T47D (cell line): Measurements from ENCODE around the gene FBXL20.
"Not testable (repeated sequence)": the region's sequence is repeated elsewhere in the genome, so short reads cannot be mapped to it uniquely, and the experiment has no call there.

Source experiments
- DNase-seq, 2 experiments: peaks; one replicate each; pipeline versions ENCODE4 v3.0.0 to v3.0.0-alpha.2; 2011 to 2012; ENCODE audit warnings: low read depth in 1 of 2, low spot score in 1 of 2
- JUND ChIP-seq: IDR thresholded peaks from 2 replicates; pipeline ENCODE4 v1.6.1; 2012; ENCODE audit warnings: low read depth
- in situ Hi-C: cut with HindIII; loops from 2 replicates; pipeline ENCODE4 v1.10.0; 2016; ENCODE audit warnings: low sequenced_read_pairs, low pct_unique_long_range_greater_than_20kb

The FBXL20 gene

DNA sequence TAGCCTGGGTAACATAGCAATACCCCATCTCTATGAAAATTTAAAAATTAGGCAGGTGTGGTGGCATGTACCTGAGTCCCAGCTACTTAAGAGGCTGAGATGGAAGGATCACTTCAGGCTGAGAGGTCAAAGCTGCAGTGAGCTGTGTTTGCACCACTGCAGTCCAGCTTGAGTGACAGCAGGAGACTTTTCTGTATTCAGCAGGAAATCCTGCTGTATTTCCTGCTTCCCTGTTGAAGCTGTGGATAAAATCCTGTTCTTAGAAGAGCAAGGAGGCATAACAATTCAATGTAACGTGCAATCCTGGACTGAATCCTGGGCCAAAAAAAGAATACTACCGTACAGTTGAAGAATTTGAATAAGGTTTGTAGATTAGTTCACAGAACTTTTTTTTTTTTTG, 62.2 kb downstream of the FBXL20 start:
- in situ Hi-C loops, result no loop called here
- peak in 1 of 2 experiments; percentile 35 for DNase-seq
- no peak for TF ChIP-seq JUND

DNA sequence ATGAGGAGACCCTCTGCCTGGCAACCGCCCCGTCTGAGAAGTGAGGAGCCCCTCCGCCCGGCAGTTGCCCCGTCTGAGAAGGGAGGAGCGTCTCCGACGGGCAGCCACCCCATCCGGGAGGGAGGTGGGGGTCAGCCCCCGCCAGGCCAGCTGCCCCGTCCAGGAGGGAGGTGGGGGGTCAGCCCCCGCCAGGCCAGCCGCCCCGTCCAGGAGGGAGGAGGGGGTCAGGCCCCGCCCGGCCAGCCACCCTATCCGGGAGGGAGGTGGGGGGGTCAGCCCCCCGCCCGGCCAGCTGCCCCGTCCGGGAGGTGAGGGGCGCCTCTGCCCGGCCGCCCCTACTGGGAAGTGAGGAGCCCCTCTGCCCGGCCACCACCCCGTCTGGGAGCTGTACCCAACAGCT, 63.8 kb downstream of the FBXL20 start:
- in situ Hi-C loops, DNase-seq: not testable (repeated sequence)

DNA sequence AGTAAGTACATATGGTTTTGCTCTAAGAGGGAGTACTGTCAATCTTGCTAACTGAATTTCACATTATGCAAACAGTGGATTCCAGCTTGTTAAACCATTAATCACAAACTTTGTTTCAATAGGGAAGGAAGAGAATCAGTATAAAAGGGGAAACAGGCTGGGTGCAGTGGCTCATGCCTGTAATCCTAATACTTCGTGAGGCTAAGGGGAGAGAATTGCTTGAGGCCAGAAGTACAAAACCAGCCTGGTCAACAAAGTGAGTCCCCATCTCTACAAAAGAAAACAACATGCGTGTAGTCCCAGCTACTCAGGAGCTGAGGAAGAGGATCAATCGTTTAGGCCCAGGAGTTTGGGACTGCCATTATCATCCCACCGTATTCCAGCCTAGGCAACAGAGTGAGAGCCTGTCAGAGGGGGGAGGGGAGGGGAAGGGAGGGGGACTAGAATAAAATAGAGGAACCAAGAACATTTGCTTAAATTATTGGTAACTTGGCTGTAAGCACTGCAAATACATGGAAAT, 65.7 kb downstream of the FBXL20 start:
- DNase-seq, result no peak

DNA sequence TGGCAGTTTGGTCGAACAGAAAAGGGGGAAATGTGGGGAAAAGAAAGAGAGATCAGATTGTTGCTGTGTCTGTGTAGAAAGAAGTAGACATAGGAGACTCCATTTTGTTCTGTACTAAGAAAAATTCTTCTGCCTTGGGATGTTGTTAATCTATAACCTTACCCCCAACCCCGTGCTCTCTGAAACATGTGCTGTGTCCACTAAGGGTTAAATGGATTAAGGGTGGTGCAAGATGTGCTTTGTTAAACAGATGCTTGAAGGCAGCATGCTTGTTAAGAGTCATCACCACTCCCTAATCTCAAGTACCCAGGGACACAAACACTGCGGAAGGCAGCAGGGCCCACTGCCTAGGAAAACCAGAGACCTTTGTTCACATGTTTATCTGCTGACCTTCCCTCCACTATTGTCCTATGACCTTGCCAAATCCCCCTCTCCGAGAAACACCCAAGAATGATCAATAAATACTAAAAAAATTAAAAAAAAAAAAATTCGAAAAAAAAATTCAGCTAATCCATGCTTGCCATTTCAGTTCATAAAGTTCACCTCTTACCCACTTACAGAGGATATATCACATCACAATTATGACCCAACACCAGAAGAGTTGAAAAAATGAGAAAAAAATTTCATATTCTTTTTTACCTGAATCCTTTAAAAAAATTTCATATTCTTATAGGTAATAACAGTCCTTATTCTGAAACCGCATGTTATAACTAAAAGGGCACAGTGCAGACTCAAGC, 67.2 kb downstream of the FBXL20 start:
- in situ Hi-C loops, DNase-seq: not testable (repeated sequence)

More for the DNA sequence above, 65.7 kb downstream of the FBXL20 start:
- no peak for TF ChIP-seq JUND
- in situ Hi-C loops, result no loop called here

DNA sequence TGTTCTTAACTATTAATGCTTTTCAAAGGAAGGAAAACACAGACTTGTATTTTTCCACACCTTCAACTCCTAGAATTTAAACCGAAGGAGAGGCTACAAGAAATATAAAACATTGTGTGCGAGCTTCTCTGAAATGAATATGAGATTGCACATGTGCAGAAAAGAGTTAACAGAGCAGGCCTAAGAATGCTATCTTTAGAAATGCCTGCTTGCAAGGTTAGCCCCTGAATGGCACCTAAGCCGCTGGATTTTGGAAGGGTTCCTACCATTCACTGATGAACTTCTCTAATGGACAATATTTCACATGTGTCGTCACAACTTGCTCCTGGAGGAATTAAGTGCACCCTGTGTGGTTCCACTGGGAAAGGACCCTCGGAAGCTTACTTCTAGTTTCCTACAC, 69.3 kb downstream of the FBXL20 start:
- DNase-seq, result no peak
- in situ Hi-C loops, result no loop called here
- TF ChIP-seq JUND, result no peak

DNA sequence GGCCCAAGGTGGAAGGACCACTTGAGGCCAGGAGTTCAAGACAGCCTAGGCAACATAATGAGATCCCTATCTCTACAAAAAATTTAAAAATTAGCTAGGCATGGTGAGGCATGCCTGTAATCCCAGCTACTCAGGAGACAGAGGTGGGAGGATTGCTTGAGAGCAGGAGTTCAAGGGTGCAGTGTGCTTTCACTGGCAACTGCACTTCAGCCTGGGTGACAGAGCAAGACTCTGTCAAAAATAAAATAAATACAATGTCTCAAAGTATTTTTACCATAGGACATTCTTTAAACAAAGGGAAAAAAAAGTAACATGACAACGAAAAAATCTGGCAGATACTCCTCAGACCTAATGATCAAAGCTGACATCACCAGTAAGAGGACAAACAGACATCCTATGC, 72.6 kb downstream of the FBXL20 start:
- no peak for DNase-seq
- no peak for TF ChIP-seq JUND

DNA sequence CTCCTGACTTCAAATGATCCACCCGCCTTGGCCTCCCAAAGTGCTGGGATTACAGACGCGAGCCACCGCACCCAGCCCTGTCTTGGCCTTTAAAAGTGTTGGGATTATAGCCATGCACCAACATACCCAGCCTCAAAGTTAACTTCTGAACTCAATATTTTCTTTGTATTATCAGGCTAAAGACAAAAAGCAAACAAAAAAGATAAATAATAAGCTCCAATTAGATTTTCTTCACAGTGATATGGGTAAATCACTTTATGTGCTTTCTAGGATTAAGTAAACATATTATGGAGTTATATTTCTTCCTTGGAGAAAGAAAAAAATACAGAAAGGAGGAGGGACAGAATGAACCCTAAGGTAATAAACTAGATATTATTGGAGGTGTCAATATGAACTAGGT, 74.3 kb downstream of the FBXL20 start:
- TF ChIP-seq JUND, result no peak
- in situ Hi-C loops, result no loop called here
- no peak for DNase-seq

More for the DNA sequence above, 72.6 kb downstream of the FBXL20 start:
- in situ Hi-C loops, result no loop called here

DNA sequence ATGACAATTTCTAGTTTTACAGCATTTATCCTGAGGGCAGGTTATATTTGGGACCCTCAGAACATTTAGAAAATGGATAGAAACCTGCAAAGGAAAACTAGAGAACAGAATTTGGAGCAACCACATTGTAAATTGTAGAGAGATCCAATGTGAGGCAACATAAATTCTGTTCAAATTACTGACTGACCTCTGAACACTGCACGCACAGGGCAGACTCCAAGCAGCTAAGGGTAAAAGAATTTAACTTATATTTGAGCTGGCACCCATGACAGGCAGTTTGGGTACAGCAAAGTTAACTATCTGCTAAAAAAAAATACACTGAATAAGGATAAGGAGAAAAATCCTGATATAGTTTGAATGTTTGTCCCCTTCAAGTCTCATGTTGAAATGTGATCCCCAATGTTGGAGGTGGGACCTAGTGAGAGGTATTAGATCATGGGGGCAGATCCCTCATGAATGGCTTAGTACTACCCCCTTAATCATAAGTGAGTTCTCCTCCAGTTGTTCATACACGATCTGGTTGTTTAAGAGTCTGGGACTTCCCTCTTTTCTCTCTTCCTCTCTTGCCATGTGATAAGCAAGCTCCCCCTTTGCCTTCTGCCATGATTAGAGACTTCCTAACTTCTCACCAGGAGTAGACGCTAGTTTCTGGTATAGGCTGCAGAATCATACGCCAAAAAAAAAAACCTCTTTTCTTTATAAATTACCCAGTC, 75.7 kb downstream of the FBXL20 start:
- DNase-seq, result no peak
- in situ Hi-C loops, result no loop called here
- TF ChIP-seq JUND, result no peak

DNA sequence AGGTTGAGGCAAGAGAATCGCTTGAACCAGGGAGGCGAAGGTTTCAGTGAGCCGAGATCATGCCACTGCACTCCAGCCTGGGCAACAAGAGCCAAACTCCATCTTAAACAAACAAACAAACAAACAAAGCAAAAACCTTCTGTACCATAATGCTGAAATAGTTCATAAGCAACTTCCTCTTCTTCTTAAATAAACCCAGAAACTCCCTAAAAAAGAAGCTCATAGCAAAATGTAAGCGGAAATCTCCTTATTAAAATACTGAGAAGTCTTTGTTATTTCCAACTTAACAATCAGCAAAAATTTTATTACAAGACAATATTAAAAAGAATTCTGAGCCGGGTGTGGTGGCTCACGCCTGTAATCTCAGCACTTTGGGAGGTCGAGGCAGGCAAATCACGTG, 82.8 kb downstream of the FBXL20 start:
- TF ChIP-seq JUND, result no peak
- in situ Hi-C loops, result no loop called here
- DNase-seq, result no peak

DNA sequence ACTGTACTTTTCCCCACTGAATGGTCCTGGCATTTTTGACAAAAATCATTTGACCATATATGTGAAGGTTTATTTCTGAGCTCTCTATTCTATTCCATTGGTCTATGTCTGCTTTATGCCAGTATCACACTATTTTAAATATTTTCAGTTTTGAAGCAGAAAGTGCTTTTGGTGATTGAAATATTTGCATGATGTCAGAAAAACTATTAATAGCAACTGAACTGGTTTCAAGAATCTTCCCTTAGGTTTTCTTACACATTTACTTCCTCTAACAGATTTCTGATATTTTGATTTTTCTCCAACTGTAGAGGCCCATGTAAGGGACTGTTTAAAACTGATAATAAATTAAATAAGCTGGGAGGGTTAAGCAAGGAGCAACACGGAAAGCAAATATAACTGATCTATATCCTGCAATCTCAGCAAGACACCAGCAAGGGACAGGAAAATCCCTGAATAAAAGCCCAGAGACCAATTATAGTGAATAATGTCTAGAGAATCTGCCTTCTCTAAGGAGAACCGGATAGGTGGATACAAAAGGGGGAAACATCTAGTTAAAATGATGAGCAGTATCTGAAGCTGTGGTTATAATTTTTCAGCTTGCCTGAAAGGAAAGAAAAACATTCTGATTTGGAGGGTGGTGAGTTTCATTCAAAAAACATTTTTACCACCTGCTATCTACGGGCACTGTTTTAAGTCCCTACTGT, 94.8 kb downstream of the FBXL20 start:
- DNase-seq, result no peak
- TF ChIP-seq JUND, result no peak
- in situ Hi-C loops, result no loop called here

DNA sequence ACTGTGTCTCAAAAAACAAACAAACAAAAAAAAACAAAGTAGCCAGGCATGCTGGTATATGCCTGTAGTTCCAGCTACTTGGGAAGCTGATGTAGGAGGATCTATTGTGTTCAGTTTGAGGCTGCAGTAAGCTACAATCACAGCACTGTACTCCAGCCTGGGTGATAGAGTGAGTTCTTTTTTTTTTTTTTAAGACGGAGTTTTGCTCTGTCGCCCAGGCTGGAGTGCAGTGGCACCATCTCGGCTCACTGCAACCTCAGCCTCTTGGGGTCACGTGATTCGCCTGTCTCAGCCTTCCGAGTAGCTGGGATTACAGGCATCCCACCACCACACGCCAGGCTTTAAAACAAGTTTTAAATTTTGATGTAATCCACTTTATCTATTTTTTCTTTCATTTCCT, 95.4 kb downstream of the FBXL20 start:
- no peak for DNase-seq
- in situ Hi-C loops, result no loop called here

DNA sequence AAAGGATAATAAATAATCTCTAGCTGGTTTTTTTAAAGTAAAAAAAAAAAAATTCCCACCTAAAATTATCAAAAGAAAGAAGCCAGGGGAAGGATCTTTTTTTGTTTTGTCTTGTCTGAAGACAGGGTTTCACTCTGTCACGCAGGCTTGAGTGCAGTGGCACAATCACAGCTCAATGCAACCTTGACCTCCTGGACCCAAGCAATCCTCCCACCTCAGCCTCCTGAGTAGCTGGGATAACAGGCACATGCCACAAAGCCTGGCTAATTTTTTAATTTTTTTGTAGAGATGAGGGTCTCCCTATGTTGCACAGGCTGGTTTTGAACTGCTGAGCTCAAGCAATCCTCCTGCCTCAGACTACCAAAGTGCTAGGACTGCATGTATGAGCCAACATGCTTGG, 97.2 kb downstream of the FBXL20 start:
- no peak for DNase-seq
- in situ Hi-C loops, result no loop called here
- TF ChIP-seq JUND, result no peak

More for the DNA sequence above, 95.4 kb downstream of the FBXL20 start:
- TF ChIP-seq JUND, result no peak

DNA sequence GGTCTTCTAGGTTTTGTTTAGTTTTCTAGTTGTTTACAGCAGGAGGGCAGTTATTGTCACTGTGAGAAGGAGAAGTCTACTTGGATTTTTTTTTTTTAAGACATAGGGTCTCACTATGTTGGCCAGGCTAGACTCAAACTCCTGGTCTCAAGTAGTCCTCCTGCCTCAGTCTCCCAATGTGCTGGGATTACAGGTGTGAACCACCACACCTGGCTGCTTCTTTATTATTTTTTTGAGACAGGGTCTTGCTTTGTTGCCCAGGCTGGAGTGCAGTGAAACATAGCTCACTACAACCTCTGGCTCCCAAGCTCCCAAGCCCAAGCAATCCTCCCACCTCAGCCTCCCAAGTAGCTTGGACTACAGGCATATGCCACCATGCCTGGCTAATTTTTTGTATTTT, 107.4 kb downstream of the FBXL20 start:
- no peak for TF ChIP-seq JUND
- in situ Hi-C loops, result no loop called here
- DNase-seq, result no peak

DNA sequence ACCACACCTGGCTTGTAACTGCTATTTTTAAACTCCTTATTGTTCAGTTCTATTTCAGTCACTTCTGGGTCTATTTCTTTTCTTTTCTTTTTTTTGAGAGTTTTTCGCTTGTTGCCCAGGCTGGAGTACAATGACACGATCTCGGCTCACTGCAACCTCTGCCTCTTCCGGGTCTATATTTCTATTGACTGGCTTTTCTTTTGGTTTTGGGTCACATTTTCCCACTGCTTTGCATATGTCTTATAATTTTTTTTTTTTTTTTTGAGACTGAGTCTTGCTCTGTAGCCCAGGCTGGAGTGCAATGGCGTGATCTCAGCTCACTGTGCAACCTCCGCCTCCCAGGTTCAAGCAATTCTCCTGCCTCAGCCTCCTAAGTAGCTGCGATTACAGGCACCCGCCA, 108.9 kb downstream of the FBXL20 start:
- DNase-seq, in situ Hi-C loops: not testable (repeated sequence)

DNA sequence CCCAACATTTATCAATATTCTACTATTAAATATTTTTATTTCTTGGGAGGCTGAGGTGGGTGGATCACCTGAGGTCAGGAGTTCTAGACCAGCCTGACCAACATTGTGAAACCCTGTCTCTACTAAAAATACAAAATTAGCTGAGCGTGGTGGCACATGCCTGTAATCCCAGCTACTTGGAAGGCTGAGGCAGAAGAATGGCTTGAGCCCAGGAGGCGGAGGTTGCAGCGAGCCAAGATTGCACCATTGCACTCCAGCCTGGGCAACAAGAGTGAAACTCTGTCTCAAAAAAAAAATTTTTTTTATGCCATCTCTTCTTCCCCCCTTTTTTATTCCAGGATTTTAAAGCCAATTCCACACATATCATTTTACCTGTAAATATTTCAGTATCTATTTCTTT, 114.9 kb downstream of the FBXL20 start:
- in situ Hi-C loops, DNase-seq: not testable (repeated sequence)
